Upper lobe of left lung (tissue), 6 donors: ENCODE results near the gene KRT81. TPM values are rescaled to one million over a fixed set of nuclear protein-coding genes. Genes with fewer than 3 reads are reported as not detected.
"Not testable (repeated sequence)": the region's sequence is repeated elsewhere in the genome, so short reads cannot be mapped to it uniquely, and the experiment has no call there.

Experiments used
- ATAC-seq, 2 donors: fragments of 200-7000 bp; cut with Tn5 transposase; one replicate each; pipeline ENCODE4 v1.9.1; 2022; ENCODE audit warnings: mild to moderate bottlenecking in 2 of 2, moderate library complexity in 2 of 2; ENCODE audit not compliant: low FRiP score in 2 of 2
- DNase-seq, 2 donors: peaks; one replicate each; pipeline ENCODE4 v3.0.0-alpha.2; 2019 to 2020
- H3K27ac ChIP-seq, 4 donors: fragments of 200-600 bp; sonication (generic); one replicate each; pipeline ENCODE4 v1.5.1; 2016 to 2019
- H3K27me3 ChIP-seq, 4 donors: fragments of 200-600 bp; sonication (generic); one replicate each; pipeline ENCODE4 v1.5.1; 2017 to 2019
- H3K36me3 ChIP-seq, 4 donors: fragments of 200-600 bp; sonication (generic); one replicate each; pipeline ENCODE4 v1.5.1; 2016 to 2019
- H3K4me1 ChIP-seq, 4 donors: fragments of 200-600 bp; sonication (generic); one replicate each; pipeline ENCODE4 v1.5.1; 2018 to 2019
- H3K4me3 ChIP-seq, 4 donors: fragments of 200-600 bp; sonication (generic); one replicate each; pipeline ENCODE4 v1.5.1; 2017 to 2019; ENCODE audit warnings: mild to moderate bottlenecking in 2 of 4, moderate library complexity in 1 of 4
- H3K9me3 ChIP-seq, 4 donors: fragments of 200-600 bp; sonication (generic); one replicate each; pipeline ENCODE4 v1.5.1; 2018 to 2019
- EP300 ChIP-seq, 4 donors: sonication (generic); formaldehyde crosslinking; IDR thresholded peaks; one replicate each; pipeline ENCODE4 v1.5.1; 2017; ENCODE audit warnings: antibody characterized with exemption in 4 of 4, control low read depth in 2 of 4
- POLR2A ChIP-seq, 4 donors: fragments of 450-650 bp; IDR thresholded peaks; one replicate each; pipeline ENCODE4 v1.5.1; 2016 to 2017; ENCODE audit warnings: antibody characterized with exemption in 4 of 4, mild to moderate bottlenecking in 2 of 4
- POLR2AphosphoS5 ChIP-seq, 2 donors: sonication (generic); formaldehyde crosslinking; IDR thresholded peaks; one replicate each; pipeline ENCODE4 v1.5.1; 2017; ENCODE audit warnings: antibody characterized with exemption in 2 of 2
- WGBS, 2 donors: methylation state at CpG; one replicate each; pipeline ENCODE4 v1.1.5; 2017 to 2018; 5-methylcytosine and 5-hydroxymethylcytosine counted together
- total RNA-seq, 6 donors: library from RNA; depleted of rRNA in 4 of 6; stranded (reverse); fragments of >200 nt in 4 of 6; gene quantifications; one replicate each; pipeline versions ENCODE4 v1.1.0 to v1.2.1, GENCODE V29; 2016 to 2021
- TF ChIP-seq, protein P1 (sequence below), 6 experiments: fragments of 450-650 bp in 4 of 6; fragments of 200-600 bp in 2 of 6; sonication (generic) in 2 of 6; IDR thresholded peaks; one replicate each; pipeline ENCODE4 v1.5.1; 2016 to 2019; ENCODE audit warnings: antibody characterized with exemption in 6 of 6
- donor health status: DM: no; HTN: no; CAD: no; lungs with moderate emphysema.
- donor health status: DM: no; HTN: yes; CAD: no; lungs with severe emphysema.

The KRT81 gene
- total RNA-seq, 6 donors from 2014 or later = 0.39 to 1.4 (median 0.52) TPM; not detected in 2

DNA sequence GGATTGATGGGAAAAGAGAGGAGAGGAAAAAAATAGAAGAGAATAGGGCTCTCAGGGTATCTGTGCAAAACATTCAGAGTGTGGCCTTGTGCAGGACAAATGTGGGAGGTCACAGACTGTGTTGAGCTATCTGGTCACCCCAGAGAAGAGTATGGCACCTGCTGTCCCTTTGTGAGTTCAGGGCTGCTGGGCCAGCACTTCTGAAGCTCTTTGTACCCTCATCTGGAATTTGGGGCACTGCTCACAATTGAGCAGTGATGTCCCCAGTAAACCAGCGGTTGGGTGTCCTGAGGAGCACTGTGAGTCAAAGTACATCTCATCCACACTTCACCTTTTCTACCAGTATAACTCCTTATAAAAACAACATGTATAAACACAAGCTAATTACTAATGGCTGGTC is 2.6 kb upstream of the KRT81 start:
- WGBS, 2 donors = 91 to 92% methylated on average over 1 of the region's 1 CpG
- Histone ChIP-seq H3K9me3 (no peaks in the 10 kb centered on the region), H3K36me3 (no peaks in the 10 kb centered on the region), H3K4me1 (no peaks in the 10 kb centered on the region), H3K4me3 (no peak overlapping the region), H3K27ac (no peak overlapping the region), H3K27me3 (no peaks in the 10 kb centered on the region)
- DNase-seq (no peak), ATAC-seq (no peak)
- no peak for TF ChIP-seq EP300 (IDR thresholded peaks at IDR 0.05)
- TF ChIP-seq, protein P1, sequence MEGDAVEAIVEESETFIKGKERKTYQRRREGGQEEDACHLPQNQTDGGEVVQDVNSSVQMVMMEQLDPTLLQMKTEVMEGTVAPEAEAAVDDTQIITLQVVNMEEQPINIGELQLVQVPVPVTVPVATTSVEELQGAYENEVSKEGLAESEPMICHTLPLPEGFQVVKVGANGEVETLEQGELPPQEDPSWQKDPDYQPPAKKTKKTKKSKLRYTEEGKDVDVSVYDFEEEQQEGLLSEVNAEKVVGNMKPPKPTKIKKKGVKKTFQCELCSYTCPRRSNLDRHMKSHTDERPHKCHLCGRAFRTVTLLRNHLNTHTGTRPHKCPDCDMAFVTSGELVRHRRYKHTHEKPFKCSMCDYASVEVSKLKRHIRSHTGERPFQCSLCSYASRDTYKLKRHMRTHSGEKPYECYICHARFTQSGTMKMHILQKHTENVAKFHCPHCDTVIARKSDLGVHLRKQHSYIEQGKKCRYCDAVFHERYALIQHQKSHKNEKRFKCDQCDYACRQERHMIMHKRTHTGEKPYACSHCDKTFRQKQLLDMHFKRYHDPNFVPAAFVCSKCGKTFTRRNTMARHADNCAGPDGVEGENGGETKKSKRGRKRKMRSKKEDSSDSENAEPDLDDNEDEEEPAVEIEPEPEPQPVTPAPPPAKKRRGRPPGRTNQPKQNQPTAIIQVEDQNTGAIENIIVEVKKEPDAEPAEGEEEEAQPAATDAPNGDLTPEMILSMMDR (IDR thresholded peaks at IDR 0.05) = no peak
- TF ChIP-seq POLR2A (IDR thresholded peaks at IDR 0.05) = no peak
- TF ChIP-seq POLR2AphosphoS5 (IDR thresholded peaks at IDR 0.05) = no peak

DNA sequence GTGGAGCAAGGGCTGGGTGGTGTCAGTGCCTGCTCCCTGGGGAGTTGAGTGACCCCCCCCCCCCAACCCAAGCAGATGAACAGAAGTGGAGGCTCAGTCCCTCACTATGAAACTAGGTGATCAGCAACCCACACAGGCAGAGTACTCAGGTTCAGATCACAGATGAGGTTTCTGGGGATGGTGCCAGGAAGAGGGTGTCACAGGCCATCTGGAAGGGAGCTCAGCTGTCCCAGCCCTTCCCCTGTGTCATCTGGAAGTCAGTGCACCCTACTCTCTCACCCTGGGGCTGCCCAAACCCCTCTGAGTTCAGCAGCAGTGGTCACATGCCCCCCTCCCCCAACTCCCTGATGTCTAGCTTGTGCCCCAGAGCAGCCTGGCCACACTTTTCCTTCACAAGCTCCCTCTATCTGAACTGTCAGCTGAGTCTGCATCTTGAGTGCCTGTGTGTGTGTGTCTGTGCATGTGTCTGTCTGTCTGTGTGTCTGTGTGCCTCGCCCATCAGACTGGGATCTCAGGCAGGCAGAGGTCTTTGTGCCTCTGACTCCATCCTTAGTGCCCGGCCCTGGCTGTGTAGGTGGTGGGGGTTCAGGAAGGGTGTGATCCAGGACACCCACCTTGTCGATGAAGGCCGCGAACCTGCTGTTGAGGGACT is 725 bp downstream of the KRT81 start:
- not testable (repeated sequence) for H3K36me3 ChIP-seq, ATAC-seq, H3K4me1 ChIP-seq, H3K27ac ChIP-seq, DNase-seq, H3K9me3 ChIP-seq, H3K27me3 ChIP-seq, H3K4me3 ChIP-seq
- no CpG with 5 or more reads among the region's 5 CpGs for WGBS, 2 donors

DNA sequence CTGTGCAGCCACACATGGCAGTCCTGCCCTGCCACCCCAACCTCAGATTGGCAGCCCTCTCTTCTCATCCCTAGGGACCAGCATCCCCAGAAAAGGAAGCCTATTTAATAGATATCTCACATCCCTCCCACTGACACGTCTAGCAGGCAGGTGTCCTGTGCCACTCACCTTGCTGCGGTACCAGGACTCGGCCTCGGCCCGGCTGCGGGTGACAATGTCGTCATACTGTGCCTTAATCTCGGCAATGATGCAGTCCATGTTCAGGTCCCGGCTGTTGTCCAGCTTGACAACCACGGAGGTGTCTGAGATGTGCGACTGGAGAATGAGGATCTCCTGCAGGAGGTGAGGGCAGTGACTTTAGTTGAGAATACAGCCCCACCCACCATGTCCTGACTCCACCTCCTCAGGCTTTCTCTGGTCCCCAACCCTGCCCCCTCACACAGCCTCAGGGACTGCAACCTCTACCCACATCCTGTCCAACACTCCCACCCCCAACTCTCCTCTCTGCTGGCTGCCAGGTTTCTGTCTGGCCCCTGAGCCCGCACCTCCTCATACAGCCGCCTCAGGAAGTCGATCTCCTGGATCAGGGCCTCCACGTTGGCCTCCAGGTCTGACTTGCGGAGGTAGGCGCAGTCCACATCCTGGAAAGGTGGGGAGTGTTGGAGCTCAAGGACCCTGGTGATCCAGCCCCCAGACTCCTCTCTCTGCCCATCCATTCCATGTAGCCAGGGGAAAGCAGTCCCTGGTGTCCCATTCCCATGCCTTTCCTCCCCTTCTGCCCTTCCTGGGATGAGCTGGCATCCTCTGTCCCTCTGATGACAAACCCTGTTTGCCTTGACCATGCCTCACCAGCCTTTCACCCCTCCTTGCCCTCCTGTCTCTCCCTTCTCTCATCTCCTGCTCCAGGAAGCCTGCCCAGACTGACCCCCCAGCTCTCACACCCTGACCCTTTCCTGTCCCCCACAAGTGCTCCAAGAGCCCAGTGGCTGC is 3.2 kb downstream of the KRT81 start:
- 68 to 72% methylated on average over 9 to 15 of the region's 17 CpGs for WGBS, 2 donors
- H3K27ac ChIP-seq, DNase-seq, H3K4me3 ChIP-seq, H3K27me3 ChIP-seq, ATAC-seq, H3K36me3 ChIP-seq, H3K4me1 ChIP-seq, H3K9me3 ChIP-seq: not testable (repeated sequence)

DNA sequence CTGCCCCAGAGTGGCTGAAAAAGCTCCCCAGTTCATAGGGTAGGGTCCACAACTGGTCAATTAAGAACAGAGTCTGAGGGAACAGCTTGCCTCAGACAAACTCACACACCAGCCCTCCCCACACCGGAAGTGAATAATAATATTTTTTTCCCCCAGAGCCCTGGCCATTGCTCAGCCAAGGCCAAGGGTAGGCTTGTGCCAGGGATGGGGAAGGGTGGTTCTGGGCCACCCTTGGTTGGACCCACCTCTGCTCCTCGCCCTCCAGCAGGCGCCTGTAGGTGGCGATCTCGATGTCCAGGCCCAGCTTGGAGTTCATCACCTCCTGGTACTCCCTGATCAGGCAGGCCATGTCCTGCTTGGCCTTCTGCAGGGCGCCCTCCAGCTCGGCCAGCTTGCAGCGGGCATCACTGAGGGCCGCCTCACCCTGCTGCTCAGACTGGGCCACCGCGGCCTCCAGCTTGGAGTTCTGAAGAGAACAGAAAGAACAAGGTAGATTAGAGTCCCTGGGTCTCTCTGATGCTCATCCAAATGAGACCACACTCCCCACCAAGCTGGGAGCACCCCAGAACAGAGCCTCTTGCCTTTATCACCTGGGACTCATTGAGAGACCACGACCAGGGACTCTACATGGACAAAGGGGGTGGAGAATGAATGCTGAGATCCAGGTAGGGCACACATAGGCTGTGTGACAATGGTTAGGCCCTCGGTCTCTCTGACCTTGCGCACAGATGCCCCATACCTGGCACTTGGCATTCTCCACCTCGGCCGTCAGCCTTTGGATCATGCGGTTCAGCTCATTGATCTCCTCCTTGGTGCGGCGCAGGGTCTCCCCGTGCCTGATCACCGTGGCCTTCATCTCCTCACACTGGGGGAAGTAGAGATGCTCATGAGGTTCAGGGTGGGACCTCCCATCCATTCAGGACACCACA is 4.2 kb downstream of the KRT81 start:
- H3K4me1 ChIP-seq, H3K36me3 ChIP-seq, H3K27me3 ChIP-seq, H3K4me3 ChIP-seq, H3K9me3 ChIP-seq, ATAC-seq, H3K27ac ChIP-seq, DNase-seq: not testable (repeated sequence)
- WGBS, 2 donors = 83 to 100% methylated on average over 6 to 18 of the region's 21 CpGs
- TF ChIP-seq, protein P1 (IDR thresholded peaks at IDR 0.05) = peak in 1 of 6 experiments; percentile 13

DNA sequence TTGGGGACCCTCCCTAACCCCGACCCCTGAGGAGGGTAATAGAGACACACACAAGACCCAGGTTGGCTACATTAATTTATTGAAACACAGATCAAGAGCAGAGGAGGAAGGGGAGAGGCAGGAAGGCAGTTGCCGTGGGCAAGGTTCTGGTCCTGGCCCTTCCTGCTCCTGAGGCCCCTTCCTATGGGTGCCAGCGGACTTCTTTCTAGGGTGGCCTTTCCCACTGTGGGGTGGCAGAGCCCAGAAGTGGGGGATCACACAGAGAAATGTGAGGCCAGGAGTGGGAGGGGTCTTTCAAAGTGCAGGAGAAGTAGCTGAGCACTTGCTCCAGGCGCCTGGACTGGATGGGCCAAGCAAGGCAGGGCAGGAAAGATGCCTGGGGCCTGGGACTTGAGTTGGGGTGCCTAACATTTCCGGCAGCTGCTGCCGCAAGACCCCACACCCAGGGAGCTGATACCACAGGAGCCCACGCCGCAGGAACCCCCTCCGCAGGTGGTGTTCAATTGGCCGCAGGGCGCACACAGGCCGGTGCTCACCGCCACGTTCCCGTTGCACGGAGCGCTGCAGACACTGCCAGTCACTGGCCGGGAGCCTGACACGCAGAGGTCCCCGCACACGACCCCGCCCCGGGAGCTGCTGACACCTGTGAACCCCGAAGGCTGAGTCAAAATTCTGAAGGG is 5.3 kb downstream of the KRT81 start:
- Histone ChIP-seq H3K9me3 (no peaks in the 10 kb centered on the region), H3K4me3 (no peak overlapping the region), H3K27ac (no peak overlapping the region), H3K36me3 (no peaks in the 10 kb centered on the region), H3K27me3 (no peaks in the 10 kb centered on the region), H3K4me1 (peaks cover 3 to 6% (median 4%) of the 10 kb centered on the region in 4 donors)
- WGBS, 2 donors = 75 to 90% methylated on average over 9 to 19 of the region's 24 CpGs
- TF ChIP-seq POLR2AphosphoS5 (IDR thresholded peaks at IDR 0.05) (no peak), EP300 (IDR thresholded peaks at IDR 0.05) (no peak), POLR2A (IDR thresholded peaks at IDR 0.05) (no peak)
- TF ChIP-seq, protein P1 (IDR thresholded peaks at IDR 0.05) = no peak
- DNase-seq = peak in 1 of 2 donors; percentile 80
- ATAC-seq = no peak
